WTC11 (cell line): ENCODE data around the gene ALG8. TPM values are rescaled to one million over a fixed set of nuclear protein-coding genes. Genes with fewer than 3 reads are reported as not detected.

Experiments
- ATAC-seq: fragments of 200-7000 bp; cut with Tn5 transposase; 2 replicates; pipeline ENCODE4 v1.10.0; 2021; ENCODE audit warnings: mild to moderate bottlenecking, moderate library complexity
- CTCF ChIA-PET: fragments of 300-600 bp; sonication (Branson Sonifier 250); formaldehyde crosslinking; loops from one replicate; lab custom pipeline; 2021; ENCODE audit warnings: antibody characterized with exemption; lab: Charles Lee
- POLR2A ChIA-PET: fragments of 350-600 bp; sonication (Branson Sonifier 250); formaldehyde crosslinking; loops from one replicate; lab custom pipeline; 2021; ENCODE audit warnings: antibody characterized with exemption; lab: Charles Lee
- DNase-seq: peaks from one replicate; pipeline ENCODE4 v3.0.0; 2021; ENCODE audit warnings: low spot score
- H3K27ac Mint-ChIP-seq: 2 replicates; pipeline ENCODE4 v1.8.0; 2021; ENCODE audit warnings: mixed read lengths
- H3K27me3 Mint-ChIP-seq: 2 replicates; pipeline ENCODE4 v1.8.0; 2021; ENCODE audit warnings: low read depth, mild to moderate bottlenecking, moderate library complexity, mixed read lengths
- H3K36me3 Mint-ChIP-seq: 2 replicates; pipeline ENCODE4 v1.8.0; 2021; ENCODE audit warnings: mixed read lengths
- H3K4me1 Mint-ChIP-seq: 2 replicates; pipeline ENCODE4 v1.8.0; 2022; ENCODE audit warnings: mixed read lengths
- H3K4me3 Mint-ChIP-seq: 2 replicates; pipeline ENCODE4 v1.8.0; 2021; ENCODE audit warnings: mild to moderate bottlenecking, moderate library complexity, mixed read lengths
- H3K9me3 Mint-ChIP-seq: 2 replicates; pipeline ENCODE4 v1.8.0; 2021; ENCODE audit warnings: mixed read lengths
- ATF6 ChIP-seq: sonication (generic); formaldehyde crosslinking; IDR thresholded peaks from 2 replicates; pipeline ENCODE4 v1.8.1; 2023; ENCODE audit warnings: mild to moderate bottlenecking, missing genetic modification reagents
- CBFB ChIP-seq: sonication (generic); formaldehyde crosslinking; IDR thresholded peaks from 2 replicates; pipeline ENCODE4 v1.8.1; 2022; ENCODE audit warnings: mild to moderate bottlenecking, low read depth, missing genetic modification reagents
- ESRRA ChIP-seq: sonication (generic); formaldehyde crosslinking; IDR thresholded peaks from 2 replicates; pipeline ENCODE4 v1.8.1; 2022; ENCODE audit warnings: mild to moderate bottlenecking, missing genetic modification reagents, borderline replicate concordance
- FOXP1 ChIP-seq: sonication (generic); formaldehyde crosslinking; IDR thresholded peaks from 2 replicates; pipeline ENCODE4 v1.8.0; 2022; ENCODE audit warnings: missing genetic modification reagents, mild to moderate bottlenecking, moderate library complexity, borderline replicate concordance
- GABPB1 ChIP-seq: sonication (generic); formaldehyde crosslinking; IDR thresholded peaks from 2 replicates; pipeline ENCODE4 v1.8.1; 2023; ENCODE audit warnings: mild to moderate bottlenecking, missing genetic modification reagents
- IRF2 ChIP-seq: sonication (generic); formaldehyde crosslinking; IDR thresholded peaks from 2 replicates; pipeline ENCODE4 v1.8.0; 2022; ENCODE audit warnings: low read depth, missing genetic modification reagents, borderline replicate concordance
- NFYB ChIP-seq: sonication (generic); formaldehyde crosslinking; conservative IDR thresholded peaks from 2 replicates; pipeline ENCODE4 v1.8.0; 2022; ENCODE audit warnings: low read depth, missing genetic modification reagents
- NR1H2 ChIP-seq: sonication (generic); formaldehyde crosslinking; IDR thresholded peaks from 2 replicates; pipeline ENCODE4 v1.9.0; 2021; ENCODE audit warnings: mild to moderate bottlenecking, moderate library complexity, missing genetic modification reagents
- NR2C2 ChIP-seq: sonication (generic); formaldehyde crosslinking; IDR thresholded peaks from 2 replicates; pipeline ENCODE4 v1.8.0; 2022; ENCODE audit warnings: mild to moderate bottlenecking, missing genetic modification reagents
- PRRX2 ChIP-seq: fragments of 250-450 bp; sonication (Bioruptor Pico); IDR thresholded peaks from 2 replicates; pipeline ENCODE4 v1.8.0; 2021; ENCODE audit warnings: mild to moderate bottlenecking
- STAT6 ChIP-seq: sonication (generic); formaldehyde crosslinking; conservative IDR thresholded peaks from 2 replicates; pipeline ENCODE4 v1.8.1; 2023; ENCODE audit warnings: mild to moderate bottlenecking, low read depth, missing genetic modification reagents, moderate library complexity
- TCF7 ChIP-seq: sonication (generic); formaldehyde crosslinking; IDR thresholded peaks from 2 replicates; pipeline ENCODE4 v1.8.0; 2022; ENCODE audit warnings: mild to moderate bottlenecking, low read depth, missing genetic modification reagents, moderate library complexity
- ZNF232 ChIP-seq: sonication (generic); formaldehyde crosslinking; IDR thresholded peaks from 2 replicates; pipeline ENCODE4 v1.8.0; 2022; ENCODE audit warnings: mild to moderate bottlenecking, missing genetic modification reagents
- ZNF281 ChIP-seq: sonication (generic); formaldehyde crosslinking; IDR thresholded peaks from 2 replicates; pipeline ENCODE4 v1.8.0; 2023; ENCODE audit warnings: mild to moderate bottlenecking, missing genetic modification reagents
- ZNF423 ChIP-seq: fragments of 250-450 bp; sonication (Bioruptor Pico); IDR thresholded peaks from 2 replicates; pipeline ENCODE4 v2.1.2; 2022; ENCODE audit warnings: mild to moderate bottlenecking, moderate library complexity
- ZNF671 ChIP-seq: fragments of 250-450 bp; sonication (Bioruptor Pico); IDR thresholded peaks from 2 replicates; pipeline ENCODE4 v1.8.0; 2021; ENCODE audit warnings: mild to moderate bottlenecking
- total RNA-seq: library from RNA; stranded (reverse); gene quantifications from 3 replicates; pipeline ENCODE4 v1.2.3, GENCODE V29; 2021

ALG8 gene
- total RNA-seq, 1 experiment from 2014 or later = 63.8 TPM

GRCh38 chr11:78158987-78159652 is 19.7 kb upstream of the ALG8 start:
- no peaks in the 10 kb centered on the region for H3K27me3 Mint-ChIP-seq
- TF ChIP-seq GABPB1 (CRISPR knock-in tag) (no peak), PRRX2 (CRISPR knock-in tag) (no peak), ATF6 (no peak), ZNF671 (no peak), ESRRA (CRISPR knock-in tag) (no peak), NR2C2 (CRISPR knock-in tag) (no peak), TCF7 (no peak), FOXP1 (CRISPR knock-in tag) (no peak)
- no peak for ATAC-seq
- CTCF ChIA-PET = no interaction called here
- no peaks in the 10 kb centered on the region for H3K9me3 Mint-ChIP-seq
- H3K27ac Mint-ChIP-seq = 0 out of 2 replicates have a peak overlapping the region, but pooled peaks have one; percentile 15
- POLR2A ChIA-PET = no interaction called here
- DNase-seq = no peak
- H3K4me3 Mint-ChIP-seq = no peak overlapping the region
- H3K36me3 Mint-ChIP-seq = no peaks in the 10 kb centered on the region
- no peaks in the 10 kb centered on the region for H3K4me1 Mint-ChIP-seq

GRCh38 chr11:78156127-78156844 is 16.9 kb upstream of the ALG8 start:
- DNase-seq = no peak
- H3K9me3 Mint-ChIP-seq = no peaks in the 10 kb centered on the region
- no peak for ATAC-seq
- no peak overlapping the region for H3K4me3 Mint-ChIP-seq
- POLR2A ChIA-PET = no interaction called here
- no peaks in the 10 kb centered on the region for H3K36me3 Mint-ChIP-seq
- peak; percentile 58 for TF ChIP-seq GABPB1 (CRISPR knock-in tag)
- TF ChIP-seq NFYB (CRISPR knock-in tag) = no peak
- TF ChIP-seq, all 79 proteins: peak for 1
- Mint-ChIP-seq H3K4me1 (no peaks in the 10 kb centered on the region), H3K27ac (no peak overlapping the region), H3K27me3 (no peaks in the 10 kb centered on the region)
- CTCF ChIA-PET = no interaction called here

GRCh38 chr11:78151804-78152203 is 12.4 kb upstream of the ALG8 start:
- H3K9me3 Mint-ChIP-seq = no peaks in the 10 kb centered on the region
- H3K27me3 Mint-ChIP-seq = no peaks in the 10 kb centered on the region
- H3K4me3 Mint-ChIP-seq = no peak overlapping the region
- TF ChIP-seq ZNF281 (CRISPR knock-in tag) = no peak
- TF ChIP-seq ZNF232 (CRISPR knock-in tag) = no peak
- no peak for TF ChIP-seq NR1H2 (CRISPR knock-in tag)
- TF ChIP-seq CBFB (CRISPR knock-in tag) = no peak
- TF ChIP-seq IRF2 = no peak
- TF ChIP-seq NR2C2 (CRISPR knock-in tag) = no peak
- DNase-seq = no peak
- CTCF ChIA-PET = no interaction called here
- H3K36me3 Mint-ChIP-seq = no peaks in the 10 kb centered on the region
- H3K4me1 Mint-ChIP-seq = peaks cover 8% of the 10 kb centered on the region
- H3K27ac Mint-ChIP-seq = no peak overlapping the region
- POLR2A ChIA-PET = no interaction called here
- ATAC-seq = no peak

GRCh38 chr11:78150754-78151153 is 11.3 kb upstream of the ALG8 start:
- DNase-seq (no peak), ATAC-seq (no peak)
- Mint-ChIP-seq H3K4me1 (peaks cover 8% of the 10 kb centered on the region), H3K9me3 (no peaks in the 10 kb centered on the region), H3K36me3 (no peaks in the 10 kb centered on the region), H3K27me3 (no peaks in the 10 kb centered on the region), H3K27ac (no peak overlapping the region), H3K4me3 (no peak overlapping the region)
- CTCF ChIA-PET = no interaction called here
- POLR2A ChIA-PET = no interaction called here
- no peak for TF ChIP-seq GABPB1 (CRISPR knock-in tag)
- no peak for TF ChIP-seq ZNF671
- TF ChIP-seq STAT6 (CRISPR knock-in tag) = no peak
- TF ChIP-seq ZNF281 (CRISPR knock-in tag) = no peak
- no peak for TF ChIP-seq ZNF423 (CRISPR knock-in tag)
- TF ChIP-seq IRF2 = no peak
